GM13977 (cell line): Measurements from ENCODE around the gene PRMT7.

Experiments used
- DNase-seq: peaks from one replicate; pipeline ENCODE4 v3.0.0; 2012; ENCODE audit warnings: low spot score
- in situ Hi-C: fragments of 300-500 bp; cut with MboI; formaldehyde crosslinking; loops from one replicate; pipeline ENCODE4 v1.12.0; 2022; ENCODE audit warnings: low sequenced_read_pairs, low pct_unique_long_range_greater_than_20kb, mixed read lengths, inconsistent platforms; ENCODE audit not compliant: unreplicated experiment
- TF ChIP-seq, protein P1 (sequence below): IDR thresholded peaks from 2 replicates; pipeline ENCODE4 v1.5.1; 2012; ENCODE audit warnings: mild to moderate bottlenecking, control low read depth; ENCODE audit not compliant: insufficient read depth; ENCODE audit errors: extremely low read depth, missing control alignments

PRMT7 gene

DNA sequence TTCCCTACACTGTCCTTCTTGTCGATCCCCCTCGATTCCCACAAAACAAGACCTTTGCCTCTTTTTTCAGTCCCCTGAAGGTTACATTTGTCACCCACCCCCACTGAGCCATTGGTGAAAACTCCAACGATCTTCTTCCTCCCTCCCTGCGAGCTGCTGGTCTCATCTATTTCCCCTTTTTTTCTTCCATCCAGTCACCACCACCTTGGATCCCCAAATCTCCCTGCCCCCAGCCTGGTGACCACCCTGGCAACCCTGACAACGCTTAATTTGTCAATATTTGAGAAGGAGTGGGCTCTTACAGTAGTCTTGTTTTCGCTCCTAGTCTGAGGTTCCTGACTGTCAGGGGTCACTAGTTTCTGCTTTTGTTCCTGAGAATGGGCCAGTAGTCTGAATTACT is 74.6 kb downstream of the PRMT7 start:
- no peak for DNase-seq
- TF ChIP-seq, protein P1, sequence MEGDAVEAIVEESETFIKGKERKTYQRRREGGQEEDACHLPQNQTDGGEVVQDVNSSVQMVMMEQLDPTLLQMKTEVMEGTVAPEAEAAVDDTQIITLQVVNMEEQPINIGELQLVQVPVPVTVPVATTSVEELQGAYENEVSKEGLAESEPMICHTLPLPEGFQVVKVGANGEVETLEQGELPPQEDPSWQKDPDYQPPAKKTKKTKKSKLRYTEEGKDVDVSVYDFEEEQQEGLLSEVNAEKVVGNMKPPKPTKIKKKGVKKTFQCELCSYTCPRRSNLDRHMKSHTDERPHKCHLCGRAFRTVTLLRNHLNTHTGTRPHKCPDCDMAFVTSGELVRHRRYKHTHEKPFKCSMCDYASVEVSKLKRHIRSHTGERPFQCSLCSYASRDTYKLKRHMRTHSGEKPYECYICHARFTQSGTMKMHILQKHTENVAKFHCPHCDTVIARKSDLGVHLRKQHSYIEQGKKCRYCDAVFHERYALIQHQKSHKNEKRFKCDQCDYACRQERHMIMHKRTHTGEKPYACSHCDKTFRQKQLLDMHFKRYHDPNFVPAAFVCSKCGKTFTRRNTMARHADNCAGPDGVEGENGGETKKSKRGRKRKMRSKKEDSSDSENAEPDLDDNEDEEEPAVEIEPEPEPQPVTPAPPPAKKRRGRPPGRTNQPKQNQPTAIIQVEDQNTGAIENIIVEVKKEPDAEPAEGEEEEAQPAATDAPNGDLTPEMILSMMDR, result no peak
- in situ Hi-C loops, result loop anchor here (10.0 kb wide), 1 partner anchor 119 kb away; no protein-coding TSS in a partner anchor

DNA sequence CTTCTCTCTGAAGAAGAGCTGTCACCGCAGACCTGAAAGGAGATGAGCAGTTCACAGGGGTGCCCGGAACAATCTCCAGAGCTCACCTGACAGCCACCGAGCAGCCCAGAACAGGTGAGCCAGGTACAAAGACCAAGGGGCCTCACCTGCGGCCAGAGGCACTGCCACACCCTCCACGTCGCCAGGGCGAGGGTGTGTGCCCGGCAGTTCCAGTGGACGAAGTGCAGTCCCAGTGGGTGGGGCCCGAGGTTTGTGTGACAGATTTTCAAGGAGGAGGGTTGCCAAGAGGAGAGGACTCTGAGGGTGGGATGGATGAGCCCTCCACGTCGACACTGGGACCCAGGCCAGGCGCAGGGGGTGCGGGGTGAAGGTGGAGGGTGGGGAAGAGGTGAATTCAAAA is 75.8 kb downstream of the PRMT7 start:
- in situ Hi-C loops, result loop anchor here (10.0 kb wide), 1 partner anchor 118 kb away; no protein-coding TSS in a partner anchor
- TF ChIP-seq, protein P1, result no peak
- DNase-seq, result no peak

DNA sequence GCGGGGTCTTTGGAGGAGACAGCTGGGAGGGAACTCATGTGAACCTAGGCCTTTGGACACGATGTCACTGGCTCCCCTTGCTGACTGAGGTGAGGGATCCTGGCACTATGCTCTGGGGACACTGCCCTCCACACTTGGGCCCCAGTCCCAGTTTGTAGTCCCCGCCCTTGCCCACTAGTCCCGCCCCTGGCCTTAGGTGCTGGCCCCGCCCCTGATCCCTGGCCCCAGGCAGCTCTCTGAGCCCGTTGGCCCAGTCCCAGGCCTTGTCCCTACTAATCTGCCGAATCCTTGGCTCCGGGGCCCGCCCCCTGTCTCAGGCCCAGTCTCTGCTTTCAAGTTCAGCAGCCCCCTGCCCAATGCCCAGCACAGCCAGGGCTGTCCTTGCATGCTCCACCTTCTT is 76.5 kb downstream of the PRMT7 start:
- DNase-seq, result no peak
- TF ChIP-seq, protein P1, result no peak
- in situ Hi-C loops, result loop anchor here (10.0 kb wide), 1 partner anchor 118 kb away; no protein-coding TSS in a partner anchor

DNA sequence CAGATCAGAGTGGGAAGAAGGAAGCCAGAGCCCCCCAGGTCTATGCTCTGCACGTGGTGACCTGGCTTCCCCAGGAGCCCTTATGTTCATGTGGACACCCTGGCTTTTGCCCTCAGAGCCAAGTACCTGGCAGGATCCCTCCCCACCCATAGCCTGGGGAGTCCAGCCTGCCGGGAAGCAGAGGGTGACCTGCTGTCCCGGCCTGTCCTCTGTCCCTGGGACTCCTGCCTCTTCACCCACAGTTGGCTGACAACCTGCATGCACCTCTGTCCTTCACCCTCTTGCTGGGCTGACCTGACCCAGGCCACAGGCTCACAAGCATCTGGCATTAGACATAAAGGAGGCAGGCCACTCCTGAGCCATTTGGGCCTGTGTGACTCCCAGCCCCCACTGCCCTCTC is 77.3 kb downstream of the PRMT7 start:
- no peak for DNase-seq
- TF ChIP-seq, protein P1, result no peak
- in situ Hi-C loops, result loop anchor here (10.0 kb wide), 1 partner anchor 117 kb away; no protein-coding TSS in a partner anchor

DNA sequence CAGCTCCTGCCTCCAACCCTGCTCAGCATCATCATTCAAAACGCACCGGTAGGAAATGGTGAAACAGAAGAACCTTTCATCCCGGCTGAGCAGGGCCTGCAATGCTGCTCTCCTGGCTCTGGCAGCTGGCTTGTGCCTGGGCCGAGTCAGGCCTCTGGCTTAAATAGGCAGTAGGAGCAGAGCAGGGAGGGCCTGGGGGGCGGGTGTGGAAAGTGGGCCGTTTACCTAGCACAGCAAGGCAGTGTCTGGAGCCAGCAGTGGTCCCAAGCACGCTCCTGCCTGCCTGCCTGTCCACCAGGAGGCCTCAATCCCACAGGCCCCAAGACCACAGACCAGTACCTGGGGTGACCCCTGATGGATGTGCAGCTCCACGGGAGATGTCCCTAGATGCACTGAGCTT is 78.2 kb downstream of the PRMT7 start:
- DNase-seq, result no peak
- in situ Hi-C loops, result loop anchor here (10.0 kb wide), 1 partner anchor 116 kb away; no protein-coding TSS in a partner anchor
- TF ChIP-seq, protein P1, result no peak

DNA sequence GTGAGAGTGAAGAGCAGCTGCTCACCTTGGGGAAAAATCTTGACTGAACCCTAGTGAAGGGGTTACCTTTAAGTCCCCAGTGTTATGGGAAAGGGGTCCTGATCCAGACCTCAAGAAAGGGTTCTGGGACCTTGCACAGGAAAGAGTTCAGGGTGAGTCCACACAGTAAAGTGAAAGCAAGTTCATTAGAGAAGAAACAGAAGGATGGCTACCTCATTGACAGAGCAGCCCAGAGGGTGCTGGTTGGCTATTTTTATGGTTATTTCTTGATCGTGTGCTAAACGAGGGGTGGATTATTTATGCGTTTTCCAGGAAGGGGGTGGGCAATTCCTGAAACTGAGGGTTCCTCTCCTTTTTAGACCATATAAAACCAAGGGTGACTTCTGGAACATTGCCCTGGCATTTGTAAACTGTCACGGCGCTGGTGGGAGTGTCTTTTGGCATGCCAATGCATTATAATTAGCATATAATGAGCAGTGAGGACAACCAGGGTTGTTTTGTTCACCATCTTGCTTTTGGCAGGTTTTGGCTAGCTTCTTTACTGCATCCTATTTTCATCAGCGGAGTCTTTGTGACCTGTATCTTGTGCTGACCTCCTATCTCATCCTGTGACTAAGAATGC is 79.0 kb downstream of the PRMT7 start:
- no peak for DNase-seq
- TF ChIP-seq, protein P1, result no peak
- in situ Hi-C loops, result loop anchor here (10.0 kb wide), 1 partner anchor 115 kb away; no protein-coding TSS in a partner anchor

DNA sequence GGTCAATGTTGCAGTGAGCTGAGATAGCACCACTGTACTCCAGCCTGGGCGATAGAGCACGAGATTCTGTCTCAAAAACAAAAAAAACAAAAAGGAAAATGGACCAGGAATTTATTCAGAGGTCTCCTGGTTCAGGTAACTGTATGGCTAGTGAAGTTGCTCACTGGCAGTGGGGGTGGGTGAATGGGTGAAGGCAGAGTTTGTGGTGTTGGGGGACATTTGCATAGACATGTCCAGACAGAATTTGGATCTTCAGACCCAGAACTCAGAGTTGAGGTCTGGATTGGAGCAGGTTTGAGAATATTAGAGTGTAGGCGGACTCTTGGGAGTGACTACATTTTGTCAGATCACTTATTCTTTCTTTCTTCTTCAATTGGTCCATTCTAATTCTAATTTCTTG is 82.5 kb downstream of the PRMT7 start:
- TF ChIP-seq, protein P1, result no peak
- in situ Hi-C loops, result no loop called here
- DNase-seq, result peak; percentile 48
